Measurements from ENCODE around the gene STX18.
A peak's percentile ranks its signal among the peaks of the same experiment; 100 is the strongest.
"Not testable (repeated sequence)": the region's sequence is repeated elsewhere in the genome, so short reads cannot be mapped to it uniquely, and the experiment has no call there.

Gene STX18

GRCh38 chr4:4552042-4552441, 10.2 kb upstream of the STX18 start:
- DNase-seq = not testable (repeated sequence)

GRCh38 chr4:4550161-4550560, 8.3 kb upstream of the STX18 start:
- not testable (repeated sequence) for DNase-seq

DNA sequence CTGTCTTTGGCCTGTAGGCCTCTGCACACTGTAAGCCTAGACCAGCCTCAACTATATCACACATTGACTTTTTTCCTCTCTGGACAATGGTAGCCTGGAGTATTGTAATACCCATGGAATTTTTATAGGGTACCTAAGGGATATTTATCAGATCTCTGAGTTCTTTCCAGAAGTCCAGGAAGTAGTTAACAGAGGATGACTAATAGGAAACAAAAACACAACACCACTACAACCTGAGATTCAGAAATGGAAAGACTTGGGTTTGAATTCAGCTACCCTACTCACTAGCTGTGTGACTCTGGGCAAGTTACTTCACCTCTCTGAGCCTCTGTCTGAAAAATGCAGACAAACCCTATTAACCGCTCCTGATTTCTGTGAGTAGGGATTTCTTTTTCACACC, 7.7 kb upstream of the STX18 start:
- no peak for DNase-seq

- DNase-seq = no peak
Measured at GRCh38 chr4:4542774-4543485, 1.1 kb upstream of the STX18 start.

DNA sequence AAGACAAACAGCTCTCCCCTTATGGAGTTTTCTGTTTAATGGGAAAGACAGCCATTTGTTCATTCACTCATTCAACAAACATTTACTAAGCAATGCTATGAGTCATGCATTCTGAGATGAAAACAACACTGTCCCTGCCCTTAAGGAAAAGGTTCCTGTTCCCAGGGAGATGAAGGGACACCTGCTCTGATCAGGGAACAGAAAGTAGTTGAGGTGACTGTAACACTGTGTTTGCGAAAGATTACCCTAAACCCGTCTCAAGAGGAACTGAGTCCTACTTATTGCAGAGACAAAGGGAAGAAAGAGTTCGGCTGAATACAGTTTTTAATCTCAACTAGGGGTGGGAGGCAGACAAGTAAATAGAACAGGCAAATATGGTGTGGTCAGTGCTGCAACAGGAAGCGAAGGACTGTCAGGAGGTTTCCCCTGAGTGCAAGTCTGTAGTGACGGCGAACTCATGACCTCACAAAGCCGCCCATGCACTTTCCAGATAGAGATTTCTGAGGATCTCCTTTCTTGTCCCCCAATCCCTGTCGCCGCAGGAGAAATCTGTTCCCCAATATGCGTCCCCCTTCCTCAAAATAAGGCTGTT, 712 bp downstream of the STX18 start:
- DNase-seq = peak; percentile 2

DNA sequence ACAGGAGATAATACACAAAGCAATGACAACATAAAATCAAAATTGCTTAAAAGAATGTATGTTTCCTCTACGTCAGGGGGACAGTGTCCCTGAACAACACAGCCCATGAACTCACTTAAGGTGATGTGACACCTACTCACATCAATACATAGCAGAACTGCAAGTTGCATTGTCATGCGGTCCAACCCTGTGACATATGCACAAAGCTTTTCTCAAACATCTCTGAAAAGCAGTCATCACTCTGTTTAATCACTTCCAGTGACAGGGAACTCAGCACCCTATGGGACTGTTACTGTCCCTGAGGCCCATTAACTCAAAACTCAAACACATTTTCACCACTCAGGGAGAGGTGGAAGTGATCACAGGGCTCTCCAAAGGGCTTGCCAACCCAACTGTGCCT, 2.4 kb downstream of the STX18 start:
- DNase-seq = no peak

GRCh38 chr4:4535590-4535989, 6.3 kb downstream of the STX18 start:
- no peak for DNase-seq

DNA sequence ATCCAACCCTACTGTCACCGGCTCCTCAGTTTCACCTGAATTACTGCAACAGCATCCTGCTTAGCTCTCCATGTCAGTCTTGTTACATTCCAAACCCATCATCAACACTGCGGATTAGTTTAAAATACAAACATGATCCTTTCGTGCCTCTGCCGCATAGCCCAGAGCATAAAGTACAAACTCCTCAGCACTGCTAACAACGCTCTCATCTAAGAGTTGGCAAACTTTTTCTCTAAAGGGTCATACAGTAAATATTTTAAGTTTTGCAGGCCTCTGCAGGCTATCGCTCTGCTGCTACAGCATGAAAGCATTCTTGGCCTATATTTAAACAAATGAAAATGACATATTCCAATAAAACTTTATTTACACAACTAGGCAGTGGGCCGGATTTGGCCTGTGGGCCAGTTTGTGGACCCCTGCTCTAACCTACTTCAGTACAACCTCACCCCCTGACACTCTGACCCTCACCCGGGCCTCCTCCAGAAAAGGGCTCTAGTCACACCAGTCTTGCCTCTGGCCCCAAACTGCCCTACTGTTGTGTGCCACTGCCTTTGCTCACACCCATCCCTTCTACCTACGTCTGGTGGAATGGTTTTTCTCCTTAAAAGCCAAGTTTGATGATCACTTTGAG, 7.2 kb downstream of the STX18 start:
- no peak for DNase-seq

DNA sequence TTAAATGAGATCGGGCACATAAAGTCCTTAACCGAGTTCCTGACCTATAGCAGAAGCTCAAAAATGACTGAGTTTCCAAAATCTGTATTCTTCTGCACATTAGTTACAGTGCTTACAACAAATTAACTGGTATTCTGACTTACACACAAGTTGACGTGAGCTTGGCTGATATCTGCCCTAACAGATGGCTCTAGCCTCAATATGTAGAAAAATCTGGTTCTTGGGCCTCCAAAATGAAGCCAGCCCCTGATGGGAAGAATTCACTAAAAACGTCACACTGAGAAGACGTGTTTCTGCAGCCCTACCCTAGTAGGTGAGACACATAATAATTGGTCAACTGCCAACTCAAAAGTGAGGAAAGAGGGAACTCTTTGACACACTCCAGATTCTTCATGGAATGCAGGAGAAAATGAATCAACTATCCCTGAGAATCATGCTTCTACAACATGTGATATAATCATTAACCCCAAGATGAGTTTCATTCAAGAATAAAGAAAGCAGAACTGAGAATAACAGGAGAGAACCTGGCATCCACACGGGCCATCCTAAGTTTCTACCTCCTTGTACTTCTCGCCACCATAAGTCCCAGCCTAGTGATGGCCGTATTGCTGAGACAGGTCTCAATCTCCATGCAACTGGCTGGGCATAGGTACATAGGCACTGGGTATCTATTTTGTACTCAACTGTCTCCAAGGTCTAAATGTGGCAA, 8.2 kb downstream of the STX18 start:
- no peak for DNase-seq

DNA sequence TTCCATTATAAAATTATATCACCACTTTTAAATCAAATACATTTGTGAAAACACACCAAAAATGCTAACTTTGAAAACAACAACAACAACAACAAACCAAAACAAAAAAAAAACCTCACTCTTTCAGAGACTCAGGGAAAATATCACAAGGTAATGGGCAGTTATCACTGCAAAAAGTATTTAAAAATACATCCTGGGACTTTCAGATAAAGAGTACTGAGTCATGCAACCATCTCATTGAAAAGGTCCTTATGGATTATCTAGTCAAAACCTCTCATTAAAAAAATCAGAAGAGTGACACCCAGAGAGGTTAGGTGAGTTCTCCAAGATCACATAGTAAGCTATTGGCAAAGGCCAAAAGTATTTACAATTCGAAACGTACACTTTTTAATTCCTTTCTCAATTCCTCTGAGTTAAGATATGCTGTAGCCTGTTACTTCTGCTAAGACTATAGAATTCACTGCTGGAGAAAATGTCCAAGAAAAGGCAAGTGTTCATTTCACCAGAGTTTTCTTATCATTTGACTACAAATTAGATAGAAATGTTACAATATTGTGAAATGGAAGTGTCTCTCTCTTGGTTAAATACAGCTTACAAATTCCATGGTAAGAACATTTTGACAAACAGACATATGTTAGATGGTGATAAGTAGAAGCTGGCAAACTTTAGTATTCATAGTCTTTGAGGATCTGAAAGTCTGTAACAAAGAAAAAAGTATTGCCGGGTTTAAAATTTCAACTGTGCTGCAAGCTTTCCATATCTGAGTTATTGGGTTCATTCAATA, 9.3 kb downstream of the STX18 start:
- no peak for DNase-seq

DNA sequence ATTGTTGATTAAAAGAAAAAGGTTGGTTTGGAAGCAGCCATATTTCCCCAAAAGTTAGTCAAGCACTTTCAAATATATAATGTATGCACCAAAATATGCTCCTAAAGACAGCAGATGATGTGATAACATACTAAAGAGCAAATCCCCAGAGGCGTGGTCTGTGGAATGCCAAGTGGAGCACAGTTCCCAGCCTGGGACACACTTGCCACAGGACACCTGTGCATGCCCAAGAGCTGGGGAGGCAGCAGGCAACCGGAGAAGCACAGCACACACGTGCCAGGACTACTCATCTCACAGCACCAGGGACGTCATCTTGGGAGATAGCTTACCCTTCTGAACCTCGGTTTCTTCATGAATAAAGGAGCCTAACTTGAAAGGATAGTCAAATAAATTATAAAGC, 12.5 kb downstream of the STX18 start:
- no peak for DNase-seq

- no peak for DNase-seq
Measured at GRCh38 chr4:4526401-4526800, 15.4 kb downstream of the STX18 start.

GRCh38 chr4:4524364-4524763, 17.5 kb downstream of the STX18 start:
- DNase-seq = peak; percentile 4

GRCh38 chr4:4521731-4522130, 20.1 kb downstream of the STX18 start:
- DNase-seq = no peak

GRCh38 chr4:4521136-4521535, 20.7 kb downstream of the STX18 start:
- no peak for DNase-seq

DNA sequence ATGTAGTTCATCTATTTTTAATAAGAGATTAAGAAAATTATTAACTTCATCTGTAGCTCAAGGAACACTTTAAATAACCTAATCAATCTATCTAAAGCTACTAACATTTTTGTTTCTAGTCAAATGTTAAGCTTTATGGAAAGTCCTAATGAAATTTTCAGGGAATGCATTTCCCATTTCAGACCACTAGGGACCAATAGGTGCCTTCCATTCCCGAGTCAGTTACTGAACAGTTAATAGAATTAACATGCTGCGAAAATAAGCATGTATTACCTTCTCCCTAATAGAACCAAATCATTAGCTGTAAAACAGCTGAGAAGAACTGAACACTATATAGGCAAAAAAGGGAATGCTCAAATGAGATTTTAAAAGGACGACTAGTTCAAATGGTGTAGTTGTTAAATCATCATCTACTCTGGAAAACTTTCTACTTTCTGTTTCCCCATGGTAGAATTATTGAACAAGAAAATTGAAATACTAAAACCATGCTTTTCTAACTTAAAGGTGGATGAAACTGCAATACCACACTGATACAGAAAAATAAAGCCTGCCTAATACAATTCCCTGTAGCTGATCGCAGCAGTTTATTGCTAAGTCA, 22.5 kb downstream of the STX18 start:
- DNase-seq = no peak

- DNase-seq = no peak
Measured at GRCh38 chr4:4518747-4519146, 23.1 kb downstream of the STX18 start.

GRCh38 chr4:4514786-4515185, 27.1 kb downstream of the STX18 start:
- no peak for DNase-seq

- DNase-seq = no peak
Measured at GRCh38 chr4:4512282-4512681, 29.6 kb downstream of the STX18 start.

GRCh38 chr4:4510641-4511040, 31.2 kb downstream of the STX18 start:
- DNase-seq = not testable (repeated sequence)

DNA sequence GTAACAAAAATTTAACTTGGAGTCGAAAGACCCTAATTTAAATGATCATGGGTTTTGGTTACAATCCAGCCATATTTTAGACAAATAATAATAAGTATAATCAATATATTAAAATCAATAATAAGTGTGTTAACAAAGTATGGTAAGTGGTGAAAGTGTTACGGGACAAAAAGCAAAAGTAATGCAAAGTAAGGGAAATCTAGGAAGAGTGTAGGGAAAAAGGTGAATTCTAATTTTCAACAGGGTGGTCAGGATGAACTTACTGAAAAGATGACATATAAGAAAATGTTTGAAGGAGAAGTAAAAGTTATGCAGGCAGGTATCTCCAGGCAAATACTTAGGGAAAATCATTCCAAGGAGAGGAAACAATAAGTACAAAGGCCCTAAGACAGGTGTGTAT, 32.3 kb downstream of the STX18 start:
- DNase-seq = no peak

- no peak for DNase-seq
Measured at GRCh38 chr4:4507923-4508322, 33.9 kb downstream of the STX18 start.

GRCh38 chr4:4507403-4507802, 34.4 kb downstream of the STX18 start:
- no peak for DNase-seq

Measured in activated T-cell treated with anti-CD3 and anti-CD28 coated beads for 4 hours (primary cell).